Gastrocnemius medialis (tissue), 4 donors: ENCODE data around the gene UHRF2.

Source experiments
- CTCF ChIP-seq, 5 experiments: fragments of 450-650 bp in 3 of 5; fragments of 200-600 bp in 2 of 5; sonication (generic) in 2 of 5; IDR thresholded peaks in 4 of 5; conservative IDR thresholded peaks in 1 of 5; 1 replicate in 4 of 5; 2 replicates in 1 of 5; pipeline ENCODE4 v1.5.1; 2016 to 2019; ENCODE audit warnings: antibody characterized with exemption in 5 of 5, mild to moderate bottlenecking in 3 of 5, moderate library complexity in 3 of 5
- POLR2A ChIP-seq, 2 donors: fragments of 450-650 bp; IDR thresholded peaks; one replicate each; pipeline ENCODE4 v1.6.1; 2017; ENCODE audit warnings: antibody characterized with exemption in 2 of 2, mild to moderate bottlenecking in 2 of 2, moderate library complexity in 2 of 2

GRCh38 chr9:6467006-6467625 lies 54.1 kb downstream of the UHRF2 start:
- TF ChIP-seq CTCF (IDR thresholded peaks at IDR 0.05 in 4 of 5, conservative IDR thresholded peaks at IDR 0.05 in 1 of 5) (no peak), POLR2A (IDR thresholded peaks at IDR 0.05) (no peak)
